HG03342 (cell line): ENCODE measurements around the gene LYPD4.
"Not testable (repeated sequence)": the region's sequence is repeated elsewhere in the genome, so short reads cannot be mapped to it uniquely, and the experiment has no call there.

Source experiments
- ATAC-seq: cut with Tn5 transposase; IDR thresholded peaks from one replicate; pipeline ENCODE4 v1.9.1; 2021; ENCODE audit warnings: mild to moderate bottlenecking, moderate library complexity; ENCODE audit not compliant: unreplicated experiment

Gene LYPD4

DNA sequence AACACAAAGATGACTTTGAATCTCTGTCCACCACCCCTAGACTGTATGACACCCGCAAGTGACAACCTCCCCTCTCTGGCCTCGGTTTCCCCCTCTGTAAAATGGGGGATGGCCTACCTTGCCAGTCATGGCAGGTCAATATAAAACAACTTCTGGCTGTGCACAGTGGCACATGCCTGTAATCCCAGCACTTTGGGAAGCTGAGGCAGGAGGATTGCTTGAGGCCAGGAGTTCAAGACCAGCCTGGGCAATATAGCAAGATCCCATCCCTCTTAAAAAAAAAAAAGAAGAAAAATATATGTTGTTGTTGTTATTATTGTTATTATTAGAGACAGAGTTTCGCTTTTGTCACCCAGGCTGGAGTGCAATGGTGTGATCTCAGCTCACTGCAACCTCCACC lies 31.5 kb upstream of the LYPD4 start:
- ATAC-seq: not testable (repeated sequence)

DNA sequence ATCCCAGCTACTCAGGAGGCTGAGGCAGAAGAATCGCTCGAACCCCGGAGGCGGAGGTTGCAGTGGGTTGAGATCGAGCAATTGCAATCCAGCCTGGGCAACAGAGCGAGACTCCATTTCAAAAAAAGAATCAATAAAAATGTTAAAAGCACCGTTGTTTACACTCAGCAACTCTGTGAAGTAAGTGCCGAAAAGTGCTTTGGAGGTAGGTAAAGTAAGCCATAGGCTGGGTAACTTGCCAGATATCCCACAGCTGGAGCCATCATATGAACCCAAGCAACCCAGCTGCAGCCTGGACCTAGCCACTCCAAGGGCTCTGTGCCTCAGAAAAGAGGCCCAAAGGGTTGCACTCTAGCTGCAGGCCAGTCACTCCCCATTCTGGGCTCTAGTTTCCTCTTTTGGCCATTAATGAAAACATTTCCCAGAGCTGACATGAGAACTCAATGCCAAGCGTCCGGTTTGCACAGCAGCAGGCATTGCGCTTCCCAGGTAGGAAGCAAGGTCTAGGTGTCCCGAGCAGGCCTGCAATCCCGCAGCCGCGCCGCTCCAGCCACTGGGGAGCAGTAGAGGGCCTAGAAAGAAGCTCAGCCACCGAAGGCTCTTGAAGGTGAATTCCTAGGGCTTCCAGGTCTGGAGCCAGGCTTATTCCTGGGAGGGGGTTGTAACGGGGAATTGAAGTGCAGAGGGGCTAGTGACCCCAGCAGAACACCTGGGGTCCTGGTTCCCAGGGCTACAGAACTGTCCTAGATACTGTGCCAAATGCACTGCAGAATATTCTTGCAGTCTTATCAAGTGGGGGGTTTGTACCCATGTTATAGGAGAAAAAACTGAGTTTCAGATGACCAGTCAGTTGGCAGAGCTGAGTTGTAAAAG lies 28.5 kb upstream of the LYPD4 start:
- ATAC-seq: no peak

DNA sequence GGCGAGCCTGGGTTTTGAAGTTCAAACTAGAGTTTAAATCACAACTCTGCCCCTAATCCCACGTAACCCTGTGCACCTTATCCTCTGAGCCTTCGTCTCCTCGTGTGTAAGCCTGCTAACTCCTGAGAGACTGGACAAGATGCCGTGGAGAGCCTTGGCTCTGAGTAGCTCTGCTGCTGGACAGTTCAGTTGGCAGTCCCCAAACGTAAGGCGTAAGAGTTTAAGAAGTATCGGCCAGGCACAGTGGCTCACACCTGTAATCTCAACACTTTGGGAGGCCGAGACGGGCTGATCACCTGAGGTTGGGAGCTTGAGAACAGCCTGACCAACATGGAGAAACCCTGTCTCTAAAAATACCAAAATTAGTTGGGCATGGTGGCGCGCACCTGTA lies 27.9 kb upstream of the LYPD4 start:
- ATAC-seq: no peak

GRCh38 chr19:41871573-41872383 lies 27.3 kb upstream of the LYPD4 start:
- no peak for ATAC-seq

DNA sequence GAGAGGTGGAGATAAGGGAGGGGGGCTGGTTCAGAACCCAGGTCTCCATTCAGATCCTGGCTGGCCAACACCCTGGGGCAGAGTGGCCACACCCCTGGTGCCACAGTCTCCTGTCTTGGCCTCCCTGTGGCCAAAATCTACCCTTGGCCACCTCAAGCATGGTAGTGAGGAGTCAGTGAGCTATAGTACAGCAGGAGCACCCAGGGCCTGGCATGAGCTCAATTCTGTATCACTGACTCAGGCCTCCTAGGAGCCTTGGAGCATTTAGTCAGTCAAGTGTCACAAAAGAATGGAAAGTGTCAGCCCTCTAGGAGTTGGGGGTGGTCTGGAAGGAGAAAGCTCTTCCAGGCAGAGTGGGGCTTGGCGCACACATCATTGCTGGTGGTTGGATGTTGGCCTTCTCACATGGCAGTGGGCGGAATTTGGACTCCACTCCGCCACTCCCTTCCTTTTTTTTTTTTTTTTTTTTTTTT lies 26.0 kb upstream of the LYPD4 start:
- no peak for ATAC-seq

DNA sequence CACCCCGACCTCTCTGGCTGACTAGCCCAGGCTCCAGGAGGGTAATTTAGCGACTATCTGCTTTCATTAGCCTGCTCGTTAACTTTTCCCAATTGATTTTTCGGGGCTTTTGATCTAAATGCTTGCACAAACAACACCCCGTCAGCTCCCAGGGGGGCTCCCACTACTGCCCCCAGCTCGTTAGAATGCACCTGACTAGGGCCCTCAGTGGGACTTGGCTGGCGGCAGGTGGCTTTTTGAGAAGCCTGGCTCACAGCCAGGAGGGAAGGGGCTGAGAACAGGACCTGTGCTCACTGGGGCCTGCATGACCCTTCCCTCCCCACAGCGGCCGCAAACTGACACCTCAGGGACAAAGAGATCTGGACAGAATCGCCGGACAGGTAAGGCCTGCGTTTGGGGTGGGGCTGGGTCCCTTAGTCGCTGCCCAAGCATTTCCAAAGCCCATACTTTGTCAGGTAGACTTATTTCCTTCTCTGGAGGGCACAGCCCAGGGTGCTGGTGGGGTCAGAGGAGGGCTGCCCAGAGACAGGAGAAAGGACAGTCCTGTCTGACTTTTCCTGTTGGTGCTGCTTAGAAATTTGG lies 25.0 kb upstream of the LYPD4 start:
- no peak for ATAC-seq

DNA sequence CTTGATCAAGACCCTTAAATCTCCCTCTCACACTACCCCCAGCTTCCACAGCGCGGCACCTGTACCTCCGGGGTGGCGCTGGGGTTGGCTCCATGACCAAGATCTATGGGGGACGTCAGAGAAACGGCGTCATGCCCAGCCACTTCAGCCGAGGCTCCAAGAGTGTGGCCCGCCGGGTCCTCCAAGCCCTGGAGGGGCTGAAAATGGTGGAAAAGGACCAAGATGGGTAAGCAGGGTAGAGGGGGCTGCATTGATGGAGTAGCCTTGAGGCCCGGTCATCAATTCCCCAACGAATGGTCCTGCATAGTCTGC lies 24.5 kb upstream of the LYPD4 start:
- ATAC-seq: no peak

GRCh38 chr19:41868120-41868988 lies 23.9 kb upstream of the LYPD4 start:
- no peak for ATAC-seq

DNA sequence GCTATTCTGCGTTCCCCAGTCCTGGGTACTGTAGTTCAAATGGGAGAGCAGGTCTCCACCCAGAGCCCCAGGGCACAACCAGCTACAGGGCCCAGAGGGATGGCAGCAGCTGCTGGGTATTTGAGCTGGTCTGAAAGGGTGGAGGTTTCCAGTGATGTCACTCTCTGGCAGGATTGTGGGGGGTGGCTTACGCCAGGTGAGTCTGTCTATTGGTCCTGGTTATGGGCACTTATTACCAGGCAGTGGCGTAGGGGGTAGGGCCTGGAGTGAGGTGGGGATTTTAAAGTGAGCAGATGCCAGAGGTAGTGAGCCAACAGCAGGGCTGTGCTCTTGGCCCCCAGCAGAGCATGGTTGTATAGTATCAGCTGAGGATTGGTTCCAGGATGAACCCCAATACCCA lies 21.8 kb upstream of the LYPD4 start:
- ATAC-seq: no peak

GRCh38 chr19:41864374-41864773 lies 19.9 kb upstream of the LYPD4 start:
- no peak for ATAC-seq

DNA sequence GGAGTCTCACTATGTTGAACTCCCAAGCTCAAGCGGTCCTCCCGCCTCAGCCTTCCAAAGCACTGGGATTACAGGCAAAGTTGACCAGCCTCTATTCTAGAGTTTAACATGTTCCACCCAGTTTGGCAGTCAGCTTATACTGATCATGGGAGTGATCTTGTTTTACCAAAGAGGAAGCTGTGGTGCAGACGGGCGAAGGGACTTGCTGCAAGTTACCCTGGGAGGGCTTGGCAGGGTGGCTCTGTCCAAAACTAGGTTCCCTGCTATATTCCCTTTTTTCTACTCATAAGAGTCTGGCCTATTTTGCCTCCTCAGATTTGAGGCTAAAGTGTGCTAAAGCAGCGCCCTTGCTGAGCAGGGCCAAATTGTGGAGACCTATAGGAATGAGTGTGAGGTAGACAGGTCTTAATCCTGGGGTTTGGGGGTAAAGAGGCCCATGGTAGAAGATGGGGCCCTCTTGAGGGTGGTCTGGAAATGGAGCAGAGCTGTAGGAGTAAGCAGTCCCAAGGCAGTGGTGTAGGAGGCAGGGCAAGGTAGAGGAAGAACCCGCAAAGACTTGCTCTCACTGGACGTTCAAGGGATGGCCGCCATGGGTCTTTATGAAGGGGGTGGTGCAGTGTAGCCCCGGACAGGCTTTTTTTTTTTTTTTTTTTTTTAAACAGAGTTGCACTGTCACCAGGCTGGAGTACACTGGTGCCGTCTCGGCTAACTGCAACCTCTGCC lies 18.9 kb upstream of the LYPD4 start:
- ATAC-seq: no peak

DNA sequence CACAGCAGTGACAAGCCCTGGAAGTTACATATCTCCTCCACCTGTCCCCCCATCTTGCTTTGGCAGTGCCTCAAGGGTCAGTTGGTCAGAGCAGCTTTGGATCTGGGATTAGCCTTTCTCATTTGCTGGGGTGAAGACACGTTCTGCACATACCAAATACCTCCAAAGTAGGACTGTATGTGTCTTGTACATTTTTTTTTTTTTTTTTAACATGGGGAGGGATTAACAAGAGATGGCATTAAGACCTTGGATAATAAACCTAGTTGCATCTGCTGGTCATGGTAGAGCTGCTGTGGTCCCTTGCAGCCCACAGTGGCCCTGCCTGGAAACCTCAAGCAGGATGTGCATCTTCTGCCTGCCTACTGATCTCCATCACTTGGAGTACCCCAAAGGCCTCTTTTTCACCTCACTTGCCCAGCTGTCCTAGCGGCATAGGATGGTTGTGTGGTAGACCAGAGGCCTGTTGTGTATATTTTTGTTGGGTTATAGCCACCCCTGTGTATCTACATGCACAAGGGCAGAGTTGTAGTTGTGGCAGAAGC lies 18.0 kb upstream of the LYPD4 start:
- no peak for ATAC-seq

DNA sequence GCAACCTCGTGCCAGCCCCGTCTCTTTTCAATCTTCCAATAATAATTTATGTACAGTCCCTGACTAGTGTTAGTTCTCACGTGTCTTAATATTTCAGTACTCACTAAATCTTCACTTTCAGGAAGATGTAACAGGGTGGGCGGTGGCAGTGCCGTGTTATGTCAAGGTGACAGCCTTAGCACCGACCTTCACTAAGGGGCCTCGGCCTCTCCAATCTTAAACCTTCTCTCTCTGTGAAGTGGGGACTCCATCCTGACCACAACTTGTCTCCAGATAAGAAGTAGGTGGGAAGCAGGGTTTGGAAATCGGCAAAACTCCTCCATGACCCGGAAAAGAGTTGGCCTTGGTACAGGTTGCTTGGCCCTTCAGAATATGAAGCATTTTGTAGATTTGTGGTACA lies 17.4 kb upstream of the LYPD4 start:
- no peak for ATAC-seq

- ATAC-seq: no peak
Measured at GRCh38 chr19:41861116-41861768, 16.8 kb upstream of the LYPD4 start.

- ATAC-seq: no peak
Measured at GRCh38 chr19:41860419-41861115, 16.1 kb upstream of the LYPD4 start.

DNA sequence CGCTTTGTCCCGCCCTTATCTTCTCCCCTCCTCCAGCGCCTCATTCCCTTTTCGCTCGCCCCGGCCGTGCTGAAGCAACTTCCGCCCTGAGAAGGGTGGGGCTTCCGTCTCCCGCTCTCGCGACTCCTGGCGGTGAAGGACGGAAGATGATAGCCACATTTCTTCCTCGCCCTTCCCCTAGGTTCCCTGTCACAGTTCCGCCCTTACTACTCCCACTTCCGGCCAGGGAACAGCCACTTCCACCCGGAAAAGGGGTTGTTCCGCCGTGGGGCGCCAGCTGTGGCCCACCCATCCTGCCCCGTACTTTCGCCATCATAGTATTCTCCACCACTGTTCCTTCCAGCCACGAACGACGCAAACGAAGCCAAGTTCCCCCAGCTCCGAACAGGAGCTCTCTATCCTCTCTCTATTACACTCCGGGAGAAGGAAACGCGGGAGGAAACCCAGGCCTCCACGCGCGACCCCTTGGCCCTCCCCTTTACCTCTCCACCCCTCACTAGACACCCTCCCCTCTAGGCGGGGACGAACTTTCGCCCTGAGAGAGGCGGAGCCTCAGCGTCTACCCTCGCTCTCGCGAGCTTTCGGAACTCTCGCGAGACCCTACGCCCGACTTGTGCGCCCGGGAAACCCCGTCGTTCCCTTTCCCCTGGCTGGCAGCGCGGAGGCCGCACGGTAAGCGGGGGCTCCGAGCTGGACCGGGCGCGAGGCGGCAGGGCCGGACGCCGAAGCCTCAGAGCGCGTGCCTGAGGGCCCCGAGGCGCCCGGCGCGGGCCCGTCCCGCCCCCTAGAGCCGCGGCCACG lies 15.3 kb upstream of the LYPD4 start, which contains the start of gene RPS19:
Gene RPS19 (plus strand): TSS at position 638 of the 801 bp plus-strand sequence. CDS start 520 bp downstream, outside the sequence.
- ATAC-seq: peak; percentile 74

GRCh38 chr19:41859213-41859617 lies 14.7 kb upstream of the LYPD4 start:
- ATAC-seq: no peak

DNA sequence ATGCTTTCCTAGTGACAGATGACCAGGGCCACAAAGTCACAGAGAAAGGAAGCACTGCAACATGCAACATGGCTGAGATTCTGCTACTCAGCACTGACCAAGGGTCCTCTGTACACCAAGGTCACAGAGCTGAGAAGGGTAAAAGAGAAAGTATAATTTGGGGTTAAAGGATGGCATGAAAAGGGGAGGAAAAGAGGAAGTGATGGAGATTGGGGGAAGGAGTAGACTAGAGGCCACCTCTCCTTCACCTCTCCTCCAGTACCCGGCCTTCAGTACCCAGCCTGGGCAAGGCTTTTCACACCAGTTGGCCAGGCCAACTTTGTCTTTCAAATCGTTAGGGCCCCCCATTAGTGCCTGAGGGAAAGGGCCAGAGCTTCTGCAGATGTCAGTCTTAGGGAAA lies 9.3 kb upstream of the LYPD4 start:
- no peak for ATAC-seq
